NCI-H524 treated with DMSO at 0.1 percent for 48 hours (cell line): ENCODE measurements around the gene TMEM119.

Experiments used
- DNase-seq: peaks from one replicate; lab custom pipeline; 2025; lab: John Stamatoyannopoulos, UW

TMEM119 gene

DNA sequence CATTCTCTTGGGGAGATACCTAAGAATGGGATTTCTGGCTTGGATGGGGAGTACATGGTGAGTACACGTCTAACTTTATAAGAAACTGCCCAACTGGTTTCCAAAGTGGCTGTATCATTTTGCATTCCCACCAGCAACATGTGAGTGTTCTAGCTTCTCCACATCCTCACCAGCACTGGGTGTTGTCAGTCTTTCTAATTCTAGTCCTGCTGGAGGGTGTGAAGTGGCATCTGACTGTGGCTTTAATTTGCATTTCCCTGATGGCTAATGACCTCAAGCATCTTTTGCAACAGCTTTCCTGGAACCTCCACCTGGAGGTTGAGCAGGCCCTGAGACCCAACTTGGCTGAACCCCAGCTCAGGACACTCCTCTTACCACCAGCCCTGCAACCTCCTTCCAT is 18.0 kb upstream of the TMEM119 start:
- DNase-seq: no peak

DNA sequence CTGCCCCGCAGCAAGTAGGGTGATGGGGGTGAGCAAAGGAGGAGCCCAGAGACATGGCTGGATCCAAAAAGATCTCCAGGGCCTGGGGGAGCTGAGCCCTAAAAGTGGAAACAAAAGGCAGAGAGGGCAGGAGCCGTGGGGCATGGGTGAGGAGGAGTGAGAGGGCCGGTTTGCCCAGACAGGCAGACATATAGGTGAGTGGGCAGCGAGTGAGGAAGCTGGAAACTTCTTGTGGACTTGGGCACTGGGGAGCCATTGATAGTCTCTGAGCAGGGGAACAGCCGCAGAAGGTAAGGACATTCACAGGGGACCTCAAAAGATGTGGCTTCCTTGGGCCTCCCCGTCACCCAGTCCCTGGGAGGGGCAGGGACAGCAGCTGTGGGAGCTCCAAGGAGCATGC is 16.8 kb upstream of the TMEM119 start:
- DNase-seq: no peak

DNA sequence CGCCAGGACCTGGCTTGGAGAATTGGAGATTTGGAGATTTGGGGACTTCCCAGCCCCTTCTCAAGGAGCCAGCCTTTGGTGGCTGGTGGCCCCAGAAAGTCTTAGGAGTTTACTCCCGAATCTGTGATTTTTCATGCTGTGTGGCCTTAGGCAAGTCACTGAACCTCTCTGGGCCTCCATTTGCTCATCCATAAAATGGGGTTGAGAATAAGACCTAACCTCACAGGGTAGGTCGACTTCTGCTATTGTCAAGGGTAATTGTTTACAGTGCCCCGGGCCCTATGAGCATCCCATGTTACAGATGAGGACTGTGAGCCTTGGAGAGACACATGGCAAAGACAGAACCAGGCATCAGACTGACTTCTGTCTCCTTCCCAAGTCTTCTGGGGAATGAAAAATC is 16.2 kb upstream of the TMEM119 start:
- DNase-seq: no peak

DNA sequence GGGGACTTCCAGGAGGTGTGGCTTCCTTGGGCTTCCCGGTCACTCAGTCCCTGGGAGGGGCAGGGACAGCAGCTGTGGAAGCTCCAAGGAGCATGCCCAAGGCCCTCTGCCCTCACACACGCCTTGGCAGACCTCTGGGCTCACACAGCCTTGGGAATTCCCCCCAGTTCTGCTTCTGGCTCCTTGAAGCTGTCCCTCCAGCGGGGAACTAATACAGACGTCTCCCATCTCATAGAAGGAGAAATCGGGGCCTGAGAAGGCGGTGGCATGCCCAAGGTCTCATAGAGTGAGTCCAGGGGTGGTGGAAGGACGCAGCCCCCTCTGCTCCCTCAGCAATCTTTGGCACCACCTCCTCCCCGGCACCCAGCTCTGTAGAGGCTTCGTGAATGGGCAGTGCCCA is 15.7 kb upstream of the TMEM119 start:
- DNase-seq: no peak

DNA sequence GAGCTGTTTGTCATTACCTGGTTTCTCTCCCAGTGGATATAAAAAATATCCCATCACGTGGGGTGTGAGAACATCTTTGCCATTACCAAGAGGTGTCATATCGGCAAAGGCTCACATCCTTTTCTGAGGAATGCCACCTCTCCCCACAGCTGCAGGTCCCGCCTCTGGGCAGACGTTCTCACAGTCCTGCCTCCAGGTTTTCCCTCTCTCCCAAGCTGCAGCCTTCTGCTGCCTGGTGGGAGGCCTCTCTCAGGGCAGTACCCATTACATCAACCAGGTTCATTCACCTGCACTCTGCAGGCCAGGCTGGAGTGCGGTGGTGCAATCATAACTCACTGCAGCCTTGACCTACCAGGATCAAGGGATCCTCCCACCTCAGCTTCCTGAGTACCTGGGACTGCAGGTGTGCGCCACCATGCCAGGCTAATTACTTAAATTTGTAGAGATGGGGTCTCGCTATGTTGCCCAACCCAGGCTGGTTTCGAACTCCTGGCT is 15.0 kb upstream of the TMEM119 start:
- DNase-seq: no peak

DNA sequence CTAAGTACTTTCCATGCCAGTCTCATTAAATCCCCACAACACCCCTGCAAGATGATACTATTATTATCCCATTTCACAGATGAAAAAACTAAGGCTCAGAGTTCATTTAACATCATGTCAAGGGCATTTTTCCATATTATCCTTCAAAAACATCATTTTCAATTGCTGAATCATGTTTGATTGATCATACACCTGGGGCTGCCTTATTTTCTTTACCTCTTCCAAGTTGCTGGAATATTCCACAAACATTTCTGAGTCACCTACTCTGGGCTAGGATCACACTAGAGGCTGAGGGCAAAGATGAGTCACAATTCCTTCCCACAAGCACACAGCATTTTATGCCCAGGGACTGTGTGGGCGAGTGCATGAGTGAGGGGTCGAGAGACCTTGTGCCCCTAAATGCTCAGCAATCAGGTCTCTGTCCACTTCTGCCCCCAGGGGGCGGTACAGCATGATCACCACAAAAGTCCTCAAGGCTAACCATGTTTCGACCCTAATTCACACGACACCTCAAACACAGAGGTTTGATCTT is 14.1 kb upstream of the TMEM119 start:
- DNase-seq: no peak

DNA sequence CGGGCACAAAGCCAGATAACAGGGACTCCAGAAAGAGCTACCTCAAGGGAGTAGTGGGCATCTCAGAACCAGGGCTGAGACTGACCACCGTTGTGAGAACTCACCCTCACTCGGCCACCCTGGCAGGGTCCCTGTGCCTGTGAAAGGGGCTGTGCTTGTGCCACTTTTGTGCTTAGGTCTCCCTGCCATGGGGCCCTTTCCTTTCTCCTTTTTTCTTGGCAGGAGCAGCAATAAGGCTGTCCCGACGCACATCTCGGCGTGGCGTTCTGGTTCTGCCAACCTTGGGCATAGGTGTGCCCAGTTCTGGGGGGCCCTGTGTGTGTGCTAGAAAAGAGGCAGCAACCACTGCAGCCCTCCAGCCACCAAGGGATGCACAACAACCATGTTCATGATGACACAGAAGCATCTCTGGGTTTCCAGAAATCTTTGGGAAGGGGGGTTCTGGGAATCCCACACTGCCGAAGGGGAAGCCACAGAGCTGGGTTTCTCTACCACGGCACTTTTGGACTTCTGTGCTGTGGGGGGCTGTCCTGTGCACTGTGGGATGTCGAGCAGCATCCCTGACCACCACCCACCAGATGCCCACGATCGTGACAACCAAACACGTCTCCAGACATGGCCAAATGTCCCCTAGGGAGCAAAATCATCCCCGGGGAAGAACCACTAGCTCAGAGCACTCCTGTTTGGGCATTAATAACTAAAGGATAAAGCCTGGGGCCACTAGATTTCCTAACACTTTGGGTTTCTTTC is 13.1 kb upstream of the TMEM119 start:
- no peak for DNase-seq

DNA sequence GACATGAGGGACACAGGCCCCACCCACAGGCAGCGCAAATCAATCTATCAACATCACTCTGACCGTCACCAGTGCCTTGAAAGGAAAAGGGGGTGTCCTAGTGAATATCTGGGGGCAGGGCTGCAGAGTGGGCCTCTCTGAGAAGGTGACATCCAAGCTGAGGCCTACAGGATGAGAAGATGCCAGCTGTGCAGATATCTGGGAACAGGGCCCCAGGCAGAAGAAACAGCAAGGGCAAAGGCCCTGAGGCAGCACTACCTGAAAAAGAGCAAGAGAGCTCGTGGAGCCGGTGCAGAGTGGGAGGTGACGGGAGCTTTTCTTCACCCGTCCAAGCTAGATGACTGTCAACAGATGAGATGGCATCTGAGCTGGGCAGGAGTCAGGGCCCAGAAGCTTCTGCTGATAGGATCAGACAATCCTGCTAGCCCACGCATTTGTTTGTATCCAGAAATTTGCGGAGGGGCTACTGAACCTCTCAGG is 12.5 kb upstream of the TMEM119 start:
- no peak for DNase-seq

DNA sequence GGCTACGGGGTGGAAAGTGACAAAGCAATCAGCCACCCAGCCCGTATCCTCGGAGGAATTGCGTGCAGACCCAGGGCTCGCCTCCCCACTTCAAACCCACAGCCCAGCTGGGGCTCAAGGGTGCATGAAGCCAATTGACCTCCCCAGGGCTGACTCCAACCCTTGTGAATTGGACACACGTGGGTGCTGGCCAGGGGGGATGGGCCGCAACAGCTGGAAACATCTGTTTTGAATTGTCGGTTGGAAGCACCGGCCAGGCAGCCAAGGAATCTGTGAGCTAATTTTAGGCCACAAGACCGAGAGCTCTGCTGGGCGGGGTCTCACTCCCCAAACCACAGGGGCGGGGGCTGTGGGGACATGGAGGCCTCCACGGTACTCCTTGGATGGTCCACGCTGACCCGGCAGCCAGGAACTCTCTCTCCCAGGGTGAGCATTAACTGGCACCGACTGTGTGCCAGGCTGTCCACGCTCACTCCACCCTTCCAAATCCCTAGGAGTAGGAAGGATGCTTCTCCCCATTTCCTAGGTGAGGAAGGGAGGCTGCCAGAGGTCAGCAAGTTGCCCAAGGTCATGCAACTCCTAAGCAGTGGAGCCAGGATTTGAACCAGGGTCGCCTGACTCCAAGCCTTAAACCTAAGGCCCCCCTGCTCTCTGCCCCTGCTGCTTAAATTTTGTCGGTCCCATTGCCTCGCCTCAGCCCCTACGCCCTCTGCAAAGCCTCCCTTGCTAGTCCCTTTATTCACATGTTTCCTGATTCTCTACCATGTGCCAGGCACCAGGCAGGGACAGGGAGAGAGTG is 11.9 kb upstream of the TMEM119 start:
- DNase-seq: no peak

DNA sequence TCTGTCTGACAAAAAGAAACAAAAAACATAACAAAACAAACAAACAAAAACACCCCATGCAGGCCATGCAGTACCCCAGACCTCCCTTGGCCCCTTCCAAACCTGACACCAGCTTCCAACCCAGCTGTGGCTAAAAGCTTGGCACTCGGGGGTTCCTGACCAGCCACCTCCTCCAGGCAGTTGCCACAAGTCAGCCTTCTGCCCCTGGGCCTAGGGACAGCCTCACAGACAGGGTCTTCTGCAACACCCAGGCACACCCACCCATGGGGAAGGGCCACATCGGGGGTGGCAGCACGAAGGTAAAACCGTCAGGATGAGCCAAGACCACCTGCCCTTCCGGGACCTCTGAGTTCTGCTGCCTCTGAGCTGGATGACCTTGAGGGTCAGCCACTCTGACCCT is 10.7 kb upstream of the TMEM119 start:
- DNase-seq: no peak

DNA sequence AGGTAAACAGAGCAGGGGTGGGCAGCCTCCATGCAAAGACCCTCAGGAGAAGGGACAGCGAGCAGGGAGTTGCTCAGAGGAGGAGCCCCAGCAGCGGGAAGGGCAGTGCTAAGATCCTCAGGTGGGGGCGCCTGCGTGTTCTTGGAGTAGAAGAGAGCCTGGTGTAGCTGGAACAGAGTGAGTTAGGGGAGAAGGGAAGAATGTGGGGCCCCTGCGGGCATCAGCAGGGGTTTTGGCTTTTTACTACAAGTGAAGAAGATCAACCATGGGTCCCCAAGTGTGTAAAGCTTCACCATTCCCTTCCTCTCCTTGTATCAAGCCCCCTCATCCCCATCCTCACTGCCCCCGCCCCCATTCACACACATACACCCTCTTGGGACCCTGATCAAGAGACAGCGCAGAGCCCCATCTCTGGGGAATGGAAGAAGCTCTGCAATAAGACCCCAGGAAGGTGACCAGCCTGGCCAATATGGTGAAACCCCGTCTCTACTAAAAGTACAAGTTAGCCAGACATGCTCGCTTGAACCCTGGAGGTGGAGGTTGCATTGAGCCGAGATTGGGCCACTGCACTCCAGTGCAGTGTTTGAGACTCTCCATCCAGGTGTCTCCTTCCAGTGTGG is 10.2 kb upstream of the TMEM119 start:
- DNase-seq: no peak

DNA sequence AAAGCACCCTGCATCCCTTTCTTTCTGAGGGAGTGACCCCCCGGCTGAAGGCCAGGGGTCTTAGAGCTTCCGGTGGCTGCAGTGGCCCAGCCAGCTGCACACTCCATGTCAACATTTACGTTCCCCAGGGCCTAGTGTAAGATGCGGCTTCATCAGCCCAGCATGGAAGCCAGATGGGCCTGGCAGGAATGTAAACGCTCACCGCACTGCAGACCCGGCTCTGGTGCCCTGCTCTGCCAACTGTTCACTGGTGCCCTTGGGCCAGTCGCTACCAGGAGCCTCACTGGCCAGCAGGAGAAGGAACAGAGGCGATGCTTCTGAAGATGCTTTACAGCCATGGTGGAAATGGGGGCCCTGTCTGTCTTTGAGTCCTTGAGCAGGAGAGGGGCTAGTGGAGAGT is 8.6 kb upstream of the TMEM119 start:
- DNase-seq: no peak

DNA sequence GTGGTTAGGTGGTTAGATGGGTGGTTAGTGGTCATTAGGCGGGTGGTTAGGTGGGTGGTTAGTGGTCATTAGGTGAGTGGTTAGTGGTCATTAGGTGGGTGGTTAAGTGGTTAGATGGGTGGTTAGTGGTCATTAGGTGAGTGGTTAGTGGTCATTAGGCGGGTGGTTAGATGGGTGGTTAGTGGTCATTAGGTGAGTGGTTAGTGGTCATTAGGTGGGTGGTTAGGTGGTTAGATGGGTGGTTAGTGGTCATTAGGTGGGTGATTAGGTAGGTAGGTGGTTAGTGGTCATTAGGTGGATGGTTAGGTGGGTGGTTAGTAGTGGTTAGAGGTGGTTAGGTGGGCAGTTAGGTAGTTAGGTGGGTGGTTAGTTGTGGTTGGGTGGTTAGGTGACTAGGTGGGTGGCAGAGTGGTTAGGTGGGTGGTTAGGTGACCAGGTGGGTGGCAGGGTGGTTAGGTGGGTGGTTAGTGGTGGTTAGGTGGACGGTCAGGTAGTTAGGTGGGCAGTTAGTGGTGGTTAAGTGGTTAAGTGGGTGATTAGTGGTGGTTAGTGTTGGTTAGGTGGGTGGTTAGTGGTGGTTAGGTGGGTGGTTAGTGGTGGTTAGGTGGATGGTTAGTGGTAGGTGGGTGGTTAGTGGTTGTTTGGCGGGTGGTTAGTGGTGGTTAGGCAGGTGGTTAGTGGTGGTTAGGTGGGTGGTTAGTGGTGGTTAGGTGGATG is 8.0 kb upstream of the TMEM119 start:
- DNase-seq: no peak

DNA sequence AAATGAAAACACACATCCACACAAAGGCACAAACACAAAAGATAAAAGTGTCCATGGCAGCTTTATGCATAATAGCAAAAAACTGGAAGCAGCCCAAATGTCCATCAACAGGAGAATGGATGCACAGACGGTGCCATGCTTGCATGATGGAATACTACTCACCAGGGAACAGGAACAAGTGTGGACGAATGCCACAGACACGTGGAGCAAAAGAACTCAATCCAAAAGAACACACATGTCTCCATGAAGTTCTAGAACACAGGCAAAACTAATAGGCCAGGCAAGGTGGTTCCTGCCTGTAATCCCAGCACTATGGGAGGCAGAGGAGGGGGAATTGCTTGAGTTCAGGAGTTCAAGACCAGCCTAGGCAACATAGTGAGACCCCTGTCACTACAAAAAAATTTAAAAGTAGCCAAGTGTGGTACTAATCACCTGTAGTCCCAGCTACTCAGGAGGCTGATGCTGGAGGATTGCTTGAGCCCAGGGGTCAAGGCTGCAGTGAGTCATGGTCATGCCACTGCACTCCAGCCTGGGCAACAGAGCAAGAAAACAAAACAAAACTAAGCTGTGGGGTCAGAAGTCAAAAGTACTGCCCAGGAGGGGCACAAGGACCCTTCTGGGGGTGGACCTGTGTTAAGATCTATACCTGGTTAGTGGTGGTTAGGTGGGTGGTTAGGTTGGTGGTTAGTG is 7.3 kb upstream of the TMEM119 start:
- DNase-seq: no peak

DNA sequence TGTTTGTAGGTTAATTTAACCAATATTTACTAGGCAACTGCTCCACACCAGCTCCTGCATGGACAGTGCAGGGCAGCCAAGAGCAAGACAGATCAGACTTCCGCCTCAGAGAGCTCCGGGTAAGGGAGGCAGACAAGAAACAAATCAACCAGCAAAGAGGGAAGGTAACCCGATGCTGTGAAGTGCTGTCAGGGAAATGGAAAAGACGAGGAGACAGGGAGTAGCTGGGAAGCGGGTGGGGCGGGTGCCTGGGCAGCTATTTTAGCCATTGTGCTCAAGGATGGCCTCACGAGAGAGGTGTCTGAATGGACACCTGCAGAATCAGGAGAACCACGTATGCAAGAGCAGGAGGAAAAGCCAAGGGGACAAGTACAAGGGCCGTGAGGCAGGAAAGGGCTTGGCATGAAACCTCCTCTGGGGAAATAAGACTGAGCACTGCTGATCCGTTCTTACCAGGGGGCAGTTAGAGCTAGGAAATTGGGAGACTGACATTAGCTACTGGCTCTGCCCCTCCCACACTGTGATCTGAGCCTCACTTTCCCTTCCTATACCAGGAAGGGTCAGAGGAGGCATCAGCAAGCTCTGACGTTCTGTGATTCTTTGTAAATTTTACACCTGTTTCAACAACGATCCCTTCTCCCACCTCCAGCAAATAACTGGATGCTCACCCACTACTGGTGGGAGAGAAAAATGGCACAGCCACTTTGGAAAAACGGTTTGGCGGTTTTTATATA is 6.5 kb upstream of the TMEM119 start:
- DNase-seq: no peak

DNA sequence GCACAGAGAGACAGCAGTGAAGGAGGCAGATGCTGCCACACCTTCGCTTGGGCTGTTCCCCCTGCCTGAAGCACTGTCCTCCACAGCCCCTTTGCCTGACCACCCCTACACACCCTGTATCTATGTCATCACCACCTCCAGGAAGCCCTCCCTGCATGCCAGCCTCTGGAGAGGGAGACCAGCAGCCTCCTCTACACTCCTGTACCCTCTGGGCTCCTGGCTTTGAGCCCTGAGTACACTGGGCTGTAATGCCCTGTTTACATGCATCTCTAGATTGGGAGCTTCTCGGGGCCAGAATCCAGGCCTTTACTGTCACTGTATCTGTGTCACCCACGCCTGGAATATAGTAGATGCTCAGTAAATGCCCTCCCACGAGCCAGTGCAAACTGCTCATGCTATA is 5.9 kb upstream of the TMEM119 start:
- DNase-seq: no peak

DNA sequence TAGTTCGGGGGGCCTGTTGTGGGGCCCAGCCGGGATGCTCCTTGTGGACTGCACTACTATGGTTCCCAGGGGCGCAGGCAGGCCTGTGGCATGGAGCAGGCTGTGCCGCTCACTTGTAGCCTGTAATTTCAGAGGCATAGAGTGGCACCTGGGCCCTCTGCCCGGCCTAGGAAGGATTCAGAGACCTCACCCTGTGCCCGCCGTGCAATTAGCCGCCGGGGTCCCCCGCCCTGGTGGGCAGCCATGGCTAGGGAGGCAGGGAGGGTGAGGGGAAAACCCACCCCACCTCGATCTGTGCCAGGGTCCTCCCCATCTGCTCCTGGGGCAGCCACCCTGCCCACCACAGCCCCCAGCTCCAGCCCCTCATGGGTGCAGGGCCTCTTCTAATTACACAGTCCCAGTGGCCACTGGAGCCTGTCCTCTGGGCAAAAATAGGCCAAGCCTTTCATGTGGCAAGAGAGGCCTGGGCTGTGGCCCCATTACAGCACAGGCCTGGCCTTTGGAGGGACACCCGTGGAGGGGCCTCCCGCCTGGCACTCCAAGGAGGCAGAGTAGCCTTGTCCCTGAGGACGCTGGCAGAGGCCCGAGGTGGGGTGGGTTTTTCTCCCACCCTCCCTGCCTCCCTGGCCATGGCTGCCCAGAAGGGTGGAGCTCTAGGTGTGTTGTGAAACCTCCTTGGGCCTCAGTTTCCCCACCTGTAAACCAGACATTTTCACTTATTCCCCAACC is 5.3 kb upstream of the TMEM119 start:
- DNase-seq: no peak

DNA sequence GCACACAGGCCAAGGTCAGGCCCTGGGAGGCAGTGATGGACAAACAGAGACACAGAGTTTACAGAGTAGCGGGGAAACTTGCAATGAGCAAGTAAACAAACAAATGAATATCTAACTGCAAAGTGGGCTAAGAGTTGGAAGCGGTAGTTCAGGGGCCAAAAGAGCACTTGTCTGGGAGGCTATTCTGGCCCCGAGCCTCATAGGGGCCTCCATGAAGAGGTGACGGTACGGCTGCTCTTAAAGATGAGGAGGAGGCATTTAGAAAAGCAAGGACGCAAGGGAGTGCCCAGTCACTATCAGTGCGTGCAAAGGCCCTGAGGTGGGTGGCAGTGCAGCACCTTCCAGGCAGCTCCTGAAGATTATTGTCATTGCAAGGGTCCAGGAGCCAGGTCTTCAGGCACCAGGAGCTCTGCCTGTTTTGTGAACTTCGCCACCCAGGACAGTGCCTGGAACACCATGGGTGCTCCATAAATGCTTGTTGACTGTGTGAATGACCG is 4.4 kb upstream of the TMEM119 start:
- no peak for DNase-seq

DNA sequence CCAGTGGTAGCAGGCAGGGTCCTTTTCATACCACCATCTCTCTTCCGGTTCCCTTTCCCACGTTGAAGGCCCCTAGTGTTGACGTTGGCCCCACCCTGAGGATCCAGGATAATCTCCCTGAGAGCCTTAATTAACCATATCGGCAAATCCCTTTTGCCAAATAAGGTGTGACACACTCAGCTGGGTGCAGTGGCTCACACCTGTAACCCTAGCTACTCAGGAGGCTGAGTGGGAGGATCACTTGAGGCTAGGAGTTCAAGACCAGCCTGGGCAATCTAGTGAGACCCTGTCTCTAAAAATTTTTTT is 2.8 kb upstream of the TMEM119 start:
- DNase-seq: no peak
